EH (cell line): Measurements from ENCODE around the gene MAN1B1.
"Not testable (repeated sequence)": the region's sequence is repeated elsewhere in the genome, so short reads cannot be mapped to it uniquely, and the experiment has no call there.

Source experiments
- DNase-seq: peaks from one replicate; pipeline ENCODE4 v3.0.0-alpha.2; 2015; ENCODE audit warnings: low read depth

MAN1B1 gene

GRCh38 chr9:137110911-137111787, 24.4 kb downstream of the MAN1B1 start:
- DNase-seq, result no peak

GRCh38 chr9:137111788-137112563, 25.2 kb downstream of the MAN1B1 start:
- DNase-seq, result no peak

GRCh38 chr9:137112564-137113384, 26.0 kb downstream of the MAN1B1 start:
- DNase-seq, result no peak

- DNase-seq, result peak; percentile 29
Measured at GRCh38 chr9:137113385-137114159, 26.8 kb downstream of the MAN1B1 start.

- no peak for DNase-seq
Measured at GRCh38 chr9:137114220-137114612, 27.4 kb downstream of the MAN1B1 start.

GRCh38 chr9:137114613-137115393, 28.0 kb downstream of the MAN1B1 start, which contains the start of gene DPP7:
DPP7 (minus strand) TSS chr9:137114733; CDS start chr9:137114713, 20 bp downstream.
- DNase-seq, result peak; percentile 63

- no peak for DNase-seq
Measured at GRCh38 chr9:137115394-137116026, 28.7 kb downstream of the MAN1B1 start.

GRCh38 chr9:137116027-137116507, 29.3 kb downstream of the MAN1B1 start:
- DNase-seq, result no peak

- DNase-seq, result no peak
Measured at GRCh38 chr9:137116728-137117127, 29.9 kb downstream of the MAN1B1 start.

- DNase-seq, result no peak
Measured at GRCh38 chr9:137117269-137117731, 30.5 kb downstream of the MAN1B1 start.

- DNase-seq, result not testable (repeated sequence)
Measured at GRCh38 chr9:137118092-137118603, 31.4 kb downstream of the MAN1B1 start.

GRCh38 chr9:137121927-137122795, 35.4 kb downstream of the MAN1B1 start:
- DNase-seq, result not testable (repeated sequence)

GRCh38 chr9:137122796-137123467, 36.1 kb downstream of the MAN1B1 start:
- not testable (repeated sequence) for DNase-seq

GRCh38 chr9:137123468-137123837, 36.7 kb downstream of the MAN1B1 start:
- DNase-seq, result no peak

- DNase-seq, result not testable (repeated sequence)
Measured at GRCh38 chr9:137123952-137124462, 37.2 kb downstream of the MAN1B1 start.

GRCh38 chr9:137126786-137127185, 40.0 kb downstream of the MAN1B1 start:
- DNase-seq, result no peak

GRCh38 chr9:137127301-137128157, 40.7 kb downstream of the MAN1B1 start:
- no peak for DNase-seq
